Endothelial cell of umbilical vein (primary cell): ENCODE data around the gene MPP3. TPM values are rescaled to one million over a fixed set of nuclear protein-coding genes. Genes with fewer than 3 reads are reported as not detected.

Source experiments
- BruUV-seq: library from RNA; stranded (reverse); fragments of 400-500 nt; replicated peaks from 2 replicates; lab custom pipeline; 2021; lab: Mats Ljungman, UMichigan
- CTCF ChIA-PET: fragments of 300-600, 350-600 bp; sonication (Branson Sonifier 250); formaldehyde crosslinking; loops from one replicate; lab custom pipeline; 2021; ENCODE audit warnings: antibody characterized with exemption, inconsistent platforms; lab: Charles Lee
- POLR2A ChIA-PET: fragments of 300-600, 350-600 bp; sonication (Branson Sonifier 250); formaldehyde crosslinking; loops from one replicate; lab custom pipeline; 2021; ENCODE audit warnings: antibody characterized with exemption, inconsistent platforms; lab: Charles Lee
- DNase-seq: peaks from one replicate; pipeline ENCODE4 v3.0.0-alpha.2; 2011; ENCODE audit warnings: low read depth, low spot score
- FAIRE-seq: peaks from 2 replicates; lab custom pipeline; 2011; peaks lifted over from hg19 to GRCh38; lab: Jason Lieb, UNC
- H2AFZ ChIP-seq: 2 replicates; pipeline ENCODE4 v1.6.0; 2012; ENCODE audit warnings: low read depth, low read length, control low read depth, inconsistent platforms
- H3K27ac ChIP-seq: 2 replicates; pipeline ENCODE4 v1.5.1; 2011; ENCODE audit warnings: low read depth, mild to moderate bottlenecking, control low read depth, low read length, moderate library complexity; ENCODE audit not compliant: insufficient read depth
- H3K27me3 ChIP-seq, 2 experiments: 2 replicates each; pipeline versions ENCODE4 v1.6.0 to v1.6.1; 2011; ENCODE audit warnings: low read length in 2 of 2, mixed read lengths in 1 of 2; ENCODE audit not compliant: control insufficient read depth in 2 of 2, insufficient read depth in 2 of 2
- H3K36me3 ChIP-seq, 2 experiments: 2 replicates in 1 of 2; 3 replicates in 1 of 2; pipeline ENCODE4 v1.5.1; 2011; ENCODE audit warnings: low read length in 2 of 2, mild to moderate bottlenecking in 1 of 2, moderate library complexity in 1 of 2; ENCODE audit not compliant: control insufficient read depth in 2 of 2, insufficient read depth in 2 of 2; ENCODE audit errors: extremely low read depth in 1 of 2
- H3K4me1 ChIP-seq: 3 replicates; pipeline ENCODE4 v1.5.1; 2011; ENCODE audit warnings: mild to moderate bottlenecking, low read length; ENCODE audit not compliant: control insufficient read depth, insufficient read depth; ENCODE audit errors: extremely low read depth
- H3K4me2 ChIP-seq: 2 replicates; pipeline ENCODE4 v1.6.1; 2011; ENCODE audit warnings: low read length, control low read depth, mixed read lengths; ENCODE audit not compliant: insufficient read depth
- H3K4me3 ChIP-seq, 3 experiments: fragments of 200-600 bp in 1 of 3; sonication (generic), shearing (Covaris generic) in 1 of 3; replicated peaks in 1 of 3; 2 replicates each; pipeline ENCODE4 v1.5.1; 2011 to 2016; ENCODE audit warnings: control low read depth in 3 of 3, low read length in 3 of 3, mild to moderate bottlenecking in 2 of 3, inconsistent platforms in 1 of 3, low read depth in 1 of 3, moderate library complexity in 1 of 3; ENCODE audit not compliant: insufficient read depth in 1 of 3
- H3K79me2 ChIP-seq: 2 replicates; pipeline ENCODE4 v1.6.0; 2012; ENCODE audit warnings: low read length, inconsistent platforms; ENCODE audit not compliant: control insufficient read depth, insufficient read depth
- H3K9ac ChIP-seq: replicated peaks from 2 replicates; pipeline ENCODE3; 2011; ENCODE audit warnings: low read length, control low read depth; ENCODE audit not compliant: insufficient read depth; ENCODE audit errors: extremely low read depth
- H3K9me1 ChIP-seq: replicated peaks from 3 replicates; pipeline ENCODE4 v1.6.0; 2011; ENCODE audit warnings: mild to moderate bottlenecking, low read length; ENCODE audit not compliant: control insufficient read depth, insufficient read depth; ENCODE audit errors: extremely low read depth
- H3K9me3 ChIP-seq: replicated peaks from 2 replicates; pipeline ENCODE4 v1.5.1; 2012; ENCODE audit warnings: low read length, inconsistent platforms; ENCODE audit not compliant: control insufficient read depth, insufficient read depth
- H4K20me1 ChIP-seq: replicated peaks from 2 replicates; pipeline ENCODE3; 2011; ENCODE audit warnings: mild to moderate bottlenecking, low read length; ENCODE audit not compliant: control insufficient read depth, insufficient read depth; ENCODE audit errors: extremely low read depth
- CTCF ChIP-seq, 2 donors: IDR thresholded peaks; 1 replicate in 1 of 2; 2 replicates in 1 of 2; pipeline ENCODE4 v1.5.1; 2011; ENCODE audit warnings: low read length in 2 of 2, mild to moderate bottlenecking in 2 of 2, moderate library complexity in 2 of 2, control low read depth in 1 of 2, inconsistent platforms in 1 of 2, low read depth in 1 of 2; ENCODE audit not compliant: insufficient read depth in 1 of 2; ENCODE audit errors: extremely low read depth in 1 of 2
- EZH2 ChIP-seq: IDR thresholded peaks from 2 replicates; pipeline ENCODE4 v1.6.1; 2012; ENCODE audit warnings: borderline replicate concordance, low read depth, mild to moderate bottlenecking, moderate library complexity, low read length, inconsistent platforms; ENCODE audit not compliant: severe bottlenecking
- MYC ChIP-seq: IDR thresholded peaks from one replicate; pipeline ENCODE4 v1.6.1; 2011; ENCODE audit warnings: mild to moderate bottlenecking, low read depth, low read length
- POLR2A ChIP-seq: IDR thresholded peaks from 2 replicates; pipeline ENCODE4 v1.6.1; 2012; ENCODE audit warnings: low read depth, mild to moderate bottlenecking, control low read depth, low read length
- POLR2AphosphoS5 ChIP-seq: IDR thresholded peaks from 2 replicates; pipeline ENCODE4 v1.6.1; 2012; ENCODE audit warnings: low read depth, mild to moderate bottlenecking, control low read depth, low read length, moderate library complexity; ENCODE audit not compliant: insufficient read depth
- dilution Hi-C: fragments of 300-500 bp; cut with MboI; formaldehyde crosslinking; loops from one replicate; pipeline ENCODE4 v1.15.0; 2019; ENCODE audit warnings: low sequenced_read_pairs; ENCODE audit not compliant: extremely low pct_ligation_motif_present
- intact Hi-C: fragments of 100-400 bp; cut with micrococcal nuclease; formaldehyde crosslinking; loops from one replicate; pipeline ENCODE4 v1.10.0; 2022
- polyA plus RNA-seq, 4 experiments: library from polyadenylated mRNA; depleted of rRNA in 3 of 4; stranded (reverse) in 3 of 4; unstranded in 1 of 4; fragments of >200 nt; gene quantifications; 2 replicates each; pipeline versions ENCODE4 v1.2.1 to v1.2.3, GENCODE V29; 2011 to 2012; ENCODE audit warnings: missing spikeins in 1 of 4
- total RNA-seq: library from RNA; stranded (reverse); gene quantifications from 2 replicates; pipeline ENCODE4 v1.2.3, GENCODE V29; 2021

The MPP3 gene
- total and polyA plus RNA-seq, 2 donors (not counting 3 experiments of a cell fraction or from before 2014, with no cell fraction given), result 6.1 to 11.3 TPM

GRCh38 chr17:43760254-43760852, 72.6 kb downstream of the MPP3 start:
- Histone ChIP-seq H3K79me2 (no peaks in the 10 kb centered on the region), H3K36me3 (no peaks in the 10 kb centered on the region), H3K27me3 (peaks cover 8 to 13% of the 10 kb centered on the region in 2 experiments), H3K4me3 (no peak overlapping the region), H3K9ac (no peak overlapping the region), H3K4me1 (peaks cover 2% of the 10 kb centered on the region), H3K27ac (no peak overlapping the region), H4K20me1 (no peaks in the 10 kb centered on the region), H3K9me3 (no peaks in the 10 kb centered on the region), H3K4me2 (no peak overlapping the region), H2AFZ (no peak overlapping the region), H3K9me1 (no peaks in the 10 kb centered on the region)
- no TSS peak for BruUV-seq
- ChIA-PET CTCF (interaction anchor here (0.8 to 9.4 kb wide), 18 partner anchors 11 to 241 kb away, joined by 3 to 414 read pairs (median 5); partner anchors contain the start of gene CD300LG), POLR2A (no interaction called here)
- DNase-seq (peak; percentile 93), FAIRE-seq (peak; percentile 94)
- TF ChIP-seq CTCF (IDR thresholded peaks at IDR 0.05; ENCODE audit: extremely low read depth in 1 of 2, insufficient read depth in 1 of 2, low read depth in 1 of 2, low read length in 2 of 2) (peak; percentile 97 to 100), MYC (no peak)
- dilution Hi-C loops (no loop called here), intact Hi-C loops (loop anchor here (1.0 kb wide), 2 partner anchors 66 to 184 kb away; no protein-coding TSS in a partner anchor)

- Histone ChIP-seq H3K27me3 (peaks cover 8 to 13% of the 10 kb centered on the region in 2 experiments), H2AFZ (no peak overlapping the region), H3K9me1 (no peaks in the 10 kb centered on the region), H3K4me3 (no peak overlapping the region), H3K4me2 (no peak overlapping the region), H4K20me1 (no peaks in the 10 kb centered on the region), H3K36me3 (no peaks in the 10 kb centered on the region), H3K79me2 (no peaks in the 10 kb centered on the region), H3K27ac (no peak overlapping the region), H3K9ac (no peak overlapping the region), H3K4me1 (peaks cover 3% of the 10 kb centered on the region), H3K9me3 (no peaks in the 10 kb centered on the region)
- CTCF ChIA-PET, result interaction anchor here (0.8 to 9.4 kb wide), 16 partner anchors 11 to 240 kb away, joined by 3 to 414 read pairs (median 6); partner anchors contain the start of gene CD300LG
- DNase-seq (no peak), FAIRE-seq (no peak)
- POLR2A ChIA-PET, result no interaction called here
- intact Hi-C loops (loop anchor here (1.0 kb wide), 2 partner anchors 66 to 184 kb away; no protein-coding TSS in a partner anchor), dilution Hi-C loops (no loop called here)
- BruUV-seq, result no TSS peak
- TF ChIP-seq POLR2AphosphoS5, result no peak
- TF ChIP-seq POLR2A, result no peak
- TF ChIP-seq EZH2, result no peak
- TF ChIP-seq CTCF (IDR thresholded peaks at IDR 0.05; ENCODE audit: extremely low read depth in 1 of 2, insufficient read depth in 1 of 2, low read depth in 1 of 2, low read length in 2 of 2), result no peak
These were observed 73.1 kb downstream of the MPP3 start for GRCh38 chr17:43759836-43760235.
